MCF 10A (cell line): ENCODE data around the gene LTBP3. TPM values are rescaled to one million over a fixed set of nuclear protein-coding genes. Genes with fewer than 3 reads are reported as not detected.

ENCODE experiments used
- BruUV-seq: library from RNA; stranded (reverse); fragments of 400-500 nt; replicated peaks from 2 replicates; lab custom pipeline; 2021; lab: Mats Ljungman, UMichigan
- CTCF ChIA-PET: fragments of 300-600 bp; sonication (Branson Sonifier 250); formaldehyde crosslinking; extraction: SDS; loops from one replicate; lab custom pipeline; 2021; ENCODE audit warnings: antibody characterized with exemption, inconsistent platforms; lab: Yijun Ruan, JAX
- POLR2A ChIA-PET: fragments of 300-600, 350-650 bp; sonication (Branson Sonifier 250); formaldehyde crosslinking; extraction: SDS; loops from one replicate; lab custom pipeline; 2020; ENCODE audit warnings: antibody characterized with exemption, inconsistent platforms; lab: Yijun Ruan, JAX
- DNase-seq: peaks from one replicate; pipeline ENCODE4 v3.0.0-alpha.2; 2018; ENCODE audit not compliant: unreplicated experiment
- H3K27ac Mint-ChIP-seq: one replicate; pipeline ENCODE4 v1.8.0; 2022; ENCODE audit warnings: mild to moderate bottlenecking, low read depth, mixed read lengths; ENCODE audit not compliant: unreplicated experiment
- H3K27me3 Mint-ChIP-seq: one replicate; pipeline ENCODE4 v1.8.0; 2022; ENCODE audit warnings: mixed read lengths; ENCODE audit not compliant: insufficient read depth, unreplicated experiment
- H3K36me3 Mint-ChIP-seq: one replicate; pipeline ENCODE4 v1.8.0; 2022; ENCODE audit warnings: mild to moderate bottlenecking, moderate library complexity, mixed read lengths; ENCODE audit not compliant: insufficient read depth, unreplicated experiment
- H3K4me1 Mint-ChIP-seq: one replicate; pipeline ENCODE4 v1.8.0; 2022; ENCODE audit warnings: mixed read lengths; ENCODE audit not compliant: insufficient read depth, unreplicated experiment
- H3K4me3 Mint-ChIP-seq: one replicate; pipeline ENCODE4 v1.8.0; 2022; ENCODE audit warnings: mild to moderate bottlenecking, moderate library complexity, mixed read lengths; ENCODE audit not compliant: unreplicated experiment
- H3K9me3 Mint-ChIP-seq: one replicate; pipeline ENCODE4 v1.8.0; 2022; ENCODE audit warnings: mixed read lengths; ENCODE audit not compliant: unreplicated experiment
- CTCF ChIP-seq: fragments of 200-600 bp; IDR thresholded peaks from one replicate; pipeline ENCODE4 v1.8.0; 2022; ENCODE audit warnings: antibody characterized with exemption, mild to moderate bottlenecking; ENCODE audit not compliant: unreplicated experiment
- intact Hi-C: fragments of 100-400 bp; cut with micrococcal nuclease; formaldehyde crosslinking; loops from 2 replicates; pipeline ENCODE4 v1.14.1; 2022
- total RNA-seq: library from RNA; stranded (reverse); gene quantifications from 2 replicates; pipeline ENCODE4 v1.2.3, GENCODE V29; 2022

The LTBP3 gene
- total RNA-seq, 1 experiment from 2014 or later: 10.6 TPM

- DNase-seq: peak; percentile 88
- peaks cover 42% of the 10 kb centered on the region for H3K36me3 Mint-ChIP-seq
- H3K27ac Mint-ChIP-seq: peak overlapping the region; percentile 90
- TF ChIP-seq CTCF: no peak
- peaks cover 32% of the 10 kb centered on the region for H3K4me1 Mint-ChIP-seq
- POLR2A ChIA-PET: interaction anchor here (0.6 to 3.7 kb wide), 18 partner anchors 10 to 1307 kb away, joined by 3 to 60 read pairs (median 4); partner anchors contain the start of genes CFL1, FOSL1, FRMD8 and KCNK7
- H3K4me3 Mint-ChIP-seq: peak overlapping the region; percentile 97
- CTCF ChIA-PET: interaction anchor here (0.6 to 1.9 kb wide), 6 partner anchors 11 to 66 kb away, joined by 3 to 16 read pairs (median 4); partner anchors contain the start of gene PCNX3
- no peaks in the 10 kb centered on the region for H3K27me3 Mint-ChIP-seq
- BruUV-seq: no TSS peak
- intact Hi-C loops: loop anchor here (1.0 kb wide), 1 partner anchor 38 kb away; the partner anchor contains the start of gene PCNX3
- H3K9me3 Mint-ChIP-seq: no peaks in the 10 kb centered on the region
Observed at GRCh38 chr11:65576867-65577755, 19.0 kb upstream of the LTBP3 start.

- ChIA-PET POLR2A (interaction anchor here (0.6 to 3.7 kb wide), 17 partner anchors 10 to 1306 kb away, joined by 3 to 60 read pairs (median 4); partner anchors contain the start of genes FRMD8, KCNK7, LTBP3 and MAP3K11), CTCF (interaction anchor here (0.8 to 1.9 kb wide), 4 partner anchors 12 to 39 kb away, joined by 3 to 16 read pairs (median 5); partner anchors contain the start of gene PCNX3)
- TF ChIP-seq CTCF: no peak
- peak overlapping the region; percentile 90 for H3K27ac Mint-ChIP-seq
- H3K9me3 Mint-ChIP-seq: no peaks in the 10 kb centered on the region
- BruUV-seq: no TSS peak
- intact Hi-C loops: no loop called here
- H3K36me3 Mint-ChIP-seq: peaks cover 41% of the 10 kb centered on the region
- H3K4me1 Mint-ChIP-seq: peaks cover 40% of the 10 kb centered on the region
- peak overlapping the region; percentile 97 for H3K4me3 Mint-ChIP-seq
- no peaks in the 10 kb centered on the region for H3K27me3 Mint-ChIP-seq
- DNase-seq: no peak
Observed at GRCh38 chr11:65576232-65576866, 18.2 kb upstream of the LTBP3 start.

DNA sequence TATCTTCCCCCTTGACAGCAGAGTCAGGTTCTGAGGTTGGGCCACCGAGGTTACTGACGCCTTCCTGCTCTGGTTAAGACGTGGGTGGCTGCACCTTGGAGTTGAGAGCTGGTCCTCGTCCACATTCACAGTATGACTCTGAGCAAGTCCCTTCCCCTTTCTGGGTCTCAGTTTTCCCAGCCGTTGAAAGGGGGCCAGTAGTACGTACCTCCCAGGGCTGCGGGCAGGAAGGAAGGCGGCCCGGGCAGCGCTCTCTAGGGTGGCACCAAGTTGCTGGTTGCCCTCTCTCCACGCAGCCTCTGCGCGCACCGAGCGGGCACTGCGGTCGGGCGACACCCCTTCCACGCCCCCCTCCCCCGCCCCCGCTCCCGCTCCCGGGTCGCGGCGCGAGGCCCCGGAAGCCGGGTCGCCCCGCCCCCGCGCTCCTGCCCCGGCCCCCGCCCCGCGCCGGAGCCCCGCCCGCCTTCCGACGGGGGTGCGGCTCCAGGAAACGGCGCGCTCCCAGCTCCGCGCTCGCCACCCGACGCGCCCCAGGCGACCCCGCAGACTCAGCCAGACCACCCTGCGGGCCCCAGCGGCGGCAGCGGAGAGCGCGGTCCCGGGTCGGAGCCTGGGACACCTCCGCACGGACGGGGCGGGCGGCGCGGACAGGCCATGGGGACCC is 17.5 kb upstream of the LTBP3 start, which contains the start of gene EHBP1L1:
EHBP1L1 (plus strand) TSS at position 486 of the 664 bp plus-strand sequence. CDS start 250 bp downstream, outside the sequence.
- ChIA-PET CTCF (interaction anchor here (0.6 to 1.0 kb wide), 4 partner anchors 13 to 372 kb away, joined by 3 read pairs; no protein-coding TSS in a partner anchor), POLR2A (interaction anchor here (0.5 to 3.7 kb wide), 17 partner anchors 11 to 242 kb away, joined by 3 to 60 read pairs (median 4); partner anchors contain the start of genes FRMD8, KCNK7, LTBP3 and MAP3K11)
- peak within 1 kb of the TSS; percentile 97 for H3K4me3 Mint-ChIP-seq
- BruUV-seq: no TSS peak
- peak within 1 kb of the TSS; percentile 90 for H3K27ac Mint-ChIP-seq
- peaks cover 40% of the 10 kb centered on the region for H3K4me1 Mint-ChIP-seq
- no peaks in the 10 kb centered on the region for H3K27me3 Mint-ChIP-seq
- intact Hi-C loops: no loop called here
- TF ChIP-seq CTCF: no peak
- H3K36me3 Mint-ChIP-seq: peaks cover 47% of the 10 kb centered on the region
- no peaks in the 10 kb centered on the region for H3K9me3 Mint-ChIP-seq
- DNase-seq: peak; percentile 65
